Measurements from ENCODE around the gene KCP. TPM values are rescaled to one million over a fixed set of nuclear protein-coding genes. Genes with fewer than 3 reads are reported as not detected.

Gene KCP
- total RNA-seq, 1 experiment from 2014 or later = 0.50 TPM

DNA sequence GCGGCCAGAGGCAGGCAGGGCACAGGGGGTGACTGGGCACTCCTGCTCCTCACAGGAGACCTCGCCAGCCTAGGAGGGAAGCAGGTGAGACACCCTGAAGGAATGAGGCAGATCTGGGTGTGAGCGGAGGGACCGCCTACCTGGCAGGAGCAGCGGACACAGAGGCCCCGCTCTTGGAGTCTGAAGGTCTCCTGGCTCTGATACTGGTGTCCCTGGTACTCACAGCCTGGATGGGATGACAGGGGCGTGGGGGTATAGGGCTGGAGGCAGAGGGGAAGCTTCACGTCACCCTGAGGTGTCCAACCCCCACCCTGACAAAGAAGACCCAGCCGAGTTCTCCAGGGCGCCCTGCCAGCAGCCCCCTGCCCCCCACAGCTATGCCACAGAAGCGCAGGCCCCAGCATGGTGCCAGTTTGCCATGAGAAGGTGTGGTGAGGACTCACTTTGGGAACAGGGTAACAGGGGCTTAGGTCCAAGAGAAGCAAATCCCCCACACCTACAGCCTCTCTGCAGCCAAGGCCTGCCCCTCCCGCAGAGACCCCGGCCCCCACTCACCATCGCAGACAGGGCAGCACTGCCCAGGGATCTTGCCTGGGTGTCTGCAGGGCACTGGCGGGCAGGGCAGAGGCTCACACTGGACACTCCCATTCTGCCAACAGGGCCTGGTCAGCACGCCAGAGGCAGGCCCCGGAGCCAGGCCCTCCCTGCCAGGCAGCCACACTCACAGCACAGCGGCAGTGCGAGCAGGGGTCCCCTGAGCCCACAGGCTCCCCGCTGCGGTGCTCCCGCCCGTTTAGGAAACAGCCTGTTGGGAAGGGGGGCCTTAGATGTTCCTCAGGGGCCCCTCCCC, 17.0 kb downstream of the KCP start:
- POLR2A ChIA-PET = no interaction called here
- intact Hi-C loops (cut with micrococcal nuclease; ENCODE audit: unreplicated experiment) = no loop called here
- no peak for DNase-seq
- Histone ChIP-seq H3K36me3 (ENCODE audit: control insufficient read depth, insufficient read depth, low read length) (no peaks in the 10 kb centered on the region), H3K4me1 (no peaks in the 10 kb centered on the region), H3K9me3 (no peaks in the 10 kb centered on the region), H3K4me3 (ENCODE audit: low read depth, low read length) (no peak overlapping the region), H3K27me3 (replicated peaks; ENCODE audit: control insufficient read depth, insufficient read depth, low read length) (no peaks in the 10 kb centered on the region)
- BruUV-seq (replicated peaks) = no TSS peak
- no peaks in the 10 kb centered on the region for H3K27me3 Mint-ChIP-seq (ENCODE audit: insufficient read depth, unreplicated experiment)
- H3K27ac Mint-ChIP-seq (ENCODE audit: unreplicated experiment) = no peak overlapping the region
- CTCF ChIA-PET = no interaction called here
- H3K9me3 Mint-ChIP-seq (ENCODE audit: unreplicated experiment) = no peaks in the 10 kb centered on the region
- no peak overlapping the region for H3K4me3 Mint-ChIP-seq (ENCODE audit: unreplicated experiment)
- TF ChIP-seq, protein P1, sequence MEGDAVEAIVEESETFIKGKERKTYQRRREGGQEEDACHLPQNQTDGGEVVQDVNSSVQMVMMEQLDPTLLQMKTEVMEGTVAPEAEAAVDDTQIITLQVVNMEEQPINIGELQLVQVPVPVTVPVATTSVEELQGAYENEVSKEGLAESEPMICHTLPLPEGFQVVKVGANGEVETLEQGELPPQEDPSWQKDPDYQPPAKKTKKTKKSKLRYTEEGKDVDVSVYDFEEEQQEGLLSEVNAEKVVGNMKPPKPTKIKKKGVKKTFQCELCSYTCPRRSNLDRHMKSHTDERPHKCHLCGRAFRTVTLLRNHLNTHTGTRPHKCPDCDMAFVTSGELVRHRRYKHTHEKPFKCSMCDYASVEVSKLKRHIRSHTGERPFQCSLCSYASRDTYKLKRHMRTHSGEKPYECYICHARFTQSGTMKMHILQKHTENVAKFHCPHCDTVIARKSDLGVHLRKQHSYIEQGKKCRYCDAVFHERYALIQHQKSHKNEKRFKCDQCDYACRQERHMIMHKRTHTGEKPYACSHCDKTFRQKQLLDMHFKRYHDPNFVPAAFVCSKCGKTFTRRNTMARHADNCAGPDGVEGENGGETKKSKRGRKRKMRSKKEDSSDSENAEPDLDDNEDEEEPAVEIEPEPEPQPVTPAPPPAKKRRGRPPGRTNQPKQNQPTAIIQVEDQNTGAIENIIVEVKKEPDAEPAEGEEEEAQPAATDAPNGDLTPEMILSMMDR (IDR thresholded peaks at IDR 0.05; ENCODE audit: insufficient read depth in 1 of 2, low read depth in 1 of 2, low read length in 1 of 2, severe bottlenecking in 1 of 2, unreplicated experiment in 1 of 2) = no peak
- H3K36me3 Mint-ChIP-seq (ENCODE audit: insufficient read depth, unreplicated experiment) = no peaks in the 10 kb centered on the region
- no peaks in the 10 kb centered on the region for H3K4me1 Mint-ChIP-seq (ENCODE audit: low read depth, unreplicated experiment)

DNA sequence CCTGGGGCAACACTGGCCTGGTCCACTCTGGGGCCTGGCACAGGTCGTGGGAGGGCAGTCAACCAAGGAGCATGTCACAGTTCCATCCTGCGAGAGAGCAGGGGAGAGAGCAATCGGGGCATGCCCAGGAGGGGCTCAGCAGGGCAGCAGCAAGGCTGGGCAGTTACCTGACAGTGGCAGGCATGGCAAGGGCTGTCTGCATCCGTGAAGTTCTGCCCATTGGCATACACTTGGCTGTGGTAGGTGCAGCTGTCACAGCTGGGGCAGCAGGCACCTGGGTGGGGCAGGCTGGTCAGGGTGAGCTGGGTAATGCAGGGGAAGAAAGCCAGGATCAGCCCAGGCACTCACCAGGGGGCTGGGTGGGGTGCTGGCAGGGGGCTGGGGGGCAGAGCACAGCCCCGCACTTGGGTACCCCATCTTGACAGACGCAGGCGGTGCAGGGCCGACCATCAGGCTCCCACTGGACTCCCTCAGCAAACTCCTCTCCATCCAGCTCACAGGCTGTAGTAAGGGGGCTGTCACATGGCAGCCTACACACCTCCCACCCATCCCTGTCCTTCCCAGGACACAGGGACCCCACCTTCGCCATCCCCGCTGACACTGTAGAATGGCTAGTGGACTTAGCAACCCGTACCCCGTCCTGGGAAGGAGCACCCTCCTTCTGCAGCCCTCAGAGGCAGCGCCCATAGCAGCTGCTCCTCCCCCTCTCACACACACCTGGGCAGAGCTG, 17.8 kb downstream of the KCP start:
- TF ChIP-seq, protein P1 (IDR thresholded peaks at IDR 0.05; ENCODE audit: insufficient read depth in 1 of 2, low read depth in 1 of 2, low read length in 1 of 2, severe bottlenecking in 1 of 2, unreplicated experiment in 1 of 2) = no peak
- no peaks in the 10 kb centered on the region for H3K27me3 Mint-ChIP-seq (ENCODE audit: insufficient read depth, unreplicated experiment)
- no peak for DNase-seq
- no TSS peak for BruUV-seq (replicated peaks)
- CTCF ChIA-PET = interaction anchor here (0.6 kb wide), 1 partner anchor 225 kb away, joined by 3 read pairs; no protein-coding TSS in a partner anchor
- Histone ChIP-seq H3K4me3 (ENCODE audit: low read depth, low read length) (no peak overlapping the region), H3K4me1 (no peaks in the 10 kb centered on the region), H3K27me3 (replicated peaks; ENCODE audit: control insufficient read depth, insufficient read depth, low read length) (no peaks in the 10 kb centered on the region), H3K9me3 (no peaks in the 10 kb centered on the region), H3K36me3 (ENCODE audit: control insufficient read depth, insufficient read depth, low read length) (no peaks in the 10 kb centered on the region)
- H3K4me1 Mint-ChIP-seq (ENCODE audit: low read depth, unreplicated experiment) = no peaks in the 10 kb centered on the region
- intact Hi-C loops (cut with micrococcal nuclease; ENCODE audit: unreplicated experiment) = no loop called here
- no peak overlapping the region for H3K27ac Mint-ChIP-seq (ENCODE audit: unreplicated experiment)
- H3K36me3 Mint-ChIP-seq (ENCODE audit: insufficient read depth, unreplicated experiment) = no peaks in the 10 kb centered on the region
- POLR2A ChIA-PET = no interaction called here
- no peak overlapping the region for H3K4me3 Mint-ChIP-seq (ENCODE audit: unreplicated experiment)
- no peaks in the 10 kb centered on the region for H3K9me3 Mint-ChIP-seq (ENCODE audit: unreplicated experiment)

DNA sequence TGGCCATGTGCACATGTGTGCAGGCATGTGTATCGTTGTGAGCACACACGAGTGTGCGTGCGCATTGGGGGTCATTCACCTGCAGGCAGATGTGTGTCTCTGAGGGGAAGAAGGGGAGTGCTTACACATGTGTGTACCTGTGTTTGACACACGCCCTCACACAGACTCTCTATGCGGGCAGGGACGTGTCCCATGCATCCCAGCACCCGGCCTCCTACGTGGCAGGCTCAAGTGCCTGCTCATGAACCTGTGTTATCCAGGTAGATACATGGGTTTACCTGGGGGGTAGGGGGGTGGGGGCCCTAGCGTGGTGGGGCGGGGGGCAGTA, 18.6 kb downstream of the KCP start:
- CTCF ChIA-PET = interaction anchor here (0.6 kb wide), 2 partner anchors 96 to 226 kb away, joined by 3 read pairs; no protein-coding TSS in a partner anchor
- Histone ChIP-seq H3K27me3 (replicated peaks; ENCODE audit: control insufficient read depth, insufficient read depth, low read length) (no peaks in the 10 kb centered on the region), H3K4me1 (no peaks in the 10 kb centered on the region), H3K4me3 (ENCODE audit: low read depth, low read length) (no peak overlapping the region), H3K36me3 (ENCODE audit: control insufficient read depth, insufficient read depth, low read length) (no peaks in the 10 kb centered on the region), H3K9me3 (no peaks in the 10 kb centered on the region)
- no peak for DNase-seq
- TF ChIP-seq, protein P1 (IDR thresholded peaks at IDR 0.05; ENCODE audit: insufficient read depth in 1 of 2, low read depth in 1 of 2, low read length in 1 of 2, severe bottlenecking in 1 of 2, unreplicated experiment in 1 of 2) = no peak
- Mint-ChIP-seq H3K27me3 (ENCODE audit: insufficient read depth, unreplicated experiment) (no peaks in the 10 kb centered on the region), H3K36me3 (ENCODE audit: insufficient read depth, unreplicated experiment) (no peaks in the 10 kb centered on the region), H3K4me3 (ENCODE audit: unreplicated experiment) (no peak overlapping the region), H3K27ac (ENCODE audit: unreplicated experiment) (no peak overlapping the region), H3K4me1 (ENCODE audit: low read depth, unreplicated experiment) (no peaks in the 10 kb centered on the region), H3K9me3 (ENCODE audit: unreplicated experiment) (no peaks in the 10 kb centered on the region)
- BruUV-seq (replicated peaks) = no TSS peak
- POLR2A ChIA-PET = no interaction called here
- intact Hi-C loops (cut with micrococcal nuclease; ENCODE audit: unreplicated experiment) = no loop called here

All from Caco-2 (cell line).